HG03095 (cell line): Measurements from ENCODE around the gene MBD5.
A peak's percentile ranks its signal among the peaks of the same experiment; 100 is the strongest.

Experiments
- ATAC-seq: cut with Tn5 transposase; IDR thresholded peaks from one replicate; pipeline ENCODE4 v1.9.1; 2021; ENCODE audit warnings: moderate library complexity; ENCODE audit not compliant: unreplicated experiment

The MBD5 gene

DNA sequence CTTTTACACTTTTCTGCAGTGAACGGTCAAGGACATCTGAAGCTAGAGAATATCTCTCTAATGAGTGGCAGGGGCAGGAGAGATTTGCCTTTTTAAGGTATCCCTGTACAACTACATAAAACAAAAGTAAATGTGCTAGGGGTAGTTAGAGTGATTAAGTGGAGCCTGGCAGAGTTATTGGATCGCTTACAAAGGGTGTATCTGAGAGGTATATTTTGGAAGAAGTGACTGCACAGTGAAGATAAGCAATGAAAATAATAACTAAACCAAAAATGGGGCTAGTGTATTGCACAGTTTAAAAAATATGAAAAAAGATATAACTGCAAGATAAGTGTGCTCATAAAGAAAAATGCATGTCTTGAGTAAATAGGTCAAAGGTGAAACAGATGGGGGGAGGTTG is 430.2 kb downstream of the MBD5 start:
- ATAC-seq, result no peak

DNA sequence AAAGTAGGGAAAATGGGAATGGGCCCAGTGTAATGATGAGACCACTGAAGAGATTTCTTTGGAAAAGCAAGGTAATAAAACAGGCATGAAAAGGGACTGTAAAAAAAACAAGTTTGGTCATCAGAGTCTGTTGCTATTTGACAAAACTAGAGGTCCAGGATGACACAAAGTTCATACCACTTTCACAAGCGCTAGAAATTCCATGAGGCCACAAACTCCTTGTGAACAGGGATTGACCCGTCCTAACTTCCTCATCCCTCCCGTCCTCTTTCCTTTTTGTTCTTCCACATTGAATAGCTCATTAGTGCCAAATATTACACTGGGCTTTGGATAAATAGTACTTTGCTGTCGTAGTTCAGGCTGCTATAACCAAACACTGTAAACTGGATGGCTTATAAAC is 434.9 kb downstream of the MBD5 start:
- no peak for ATAC-seq

DNA sequence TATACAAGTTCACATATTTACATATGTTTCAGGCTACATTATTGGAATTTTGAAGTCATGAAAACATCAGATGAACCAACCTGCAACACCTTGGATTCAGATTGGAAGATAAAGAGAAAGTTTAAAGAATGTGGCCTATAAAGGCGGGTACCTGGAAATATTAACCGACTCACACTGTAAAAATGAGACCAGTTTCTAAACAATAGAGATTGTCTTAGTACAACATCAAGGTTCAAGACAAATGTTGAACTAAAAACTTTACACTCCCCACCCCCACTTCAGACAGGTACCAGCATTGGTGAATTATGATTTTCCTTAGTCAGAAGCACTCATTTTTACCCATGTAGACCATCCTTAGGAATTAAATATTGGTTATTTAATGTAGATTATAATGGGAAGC is 437.3 kb downstream of the MBD5 start:
- no peak for ATAC-seq

DNA sequence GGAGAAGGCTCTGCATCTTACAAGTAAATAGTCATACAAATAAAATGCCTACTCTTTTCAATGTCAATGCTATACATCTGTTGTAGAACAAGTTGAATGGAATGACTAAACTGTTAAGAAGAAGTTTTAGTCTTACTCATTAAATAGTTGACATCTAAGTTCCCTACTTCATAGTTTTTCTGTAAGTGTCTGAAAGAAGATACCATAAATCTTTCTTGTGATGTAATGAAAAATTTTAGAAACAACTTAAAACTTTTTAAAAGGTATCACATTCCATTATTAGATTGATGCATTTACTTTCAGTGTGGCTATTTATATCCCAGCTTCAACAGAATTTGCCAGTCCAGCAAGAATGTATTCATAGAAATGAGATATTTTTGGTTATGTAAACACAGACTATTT is 438.5 kb downstream of the MBD5 start:
- ATAC-seq, result no peak

DNA sequence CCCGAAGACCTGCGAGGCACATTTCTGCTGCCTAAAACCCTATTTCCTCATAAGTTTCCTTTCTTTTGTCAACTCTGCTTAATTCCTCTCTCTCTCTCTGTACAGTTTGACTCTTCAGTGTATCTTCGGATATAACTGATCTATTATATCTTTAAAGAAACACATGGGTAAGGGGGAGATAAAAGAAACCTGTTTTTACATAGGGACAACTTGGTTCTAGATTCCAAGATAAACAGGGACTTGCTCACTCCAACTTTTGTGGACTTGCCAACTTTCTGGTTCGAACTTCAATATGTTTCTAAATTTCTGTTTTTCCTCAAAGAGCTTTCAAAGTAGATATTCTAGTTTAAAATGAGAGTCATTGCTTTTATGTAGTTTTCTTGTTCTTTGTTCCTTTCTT is 441.0 kb downstream of the MBD5 start:
- ATAC-seq, result no peak

DNA sequence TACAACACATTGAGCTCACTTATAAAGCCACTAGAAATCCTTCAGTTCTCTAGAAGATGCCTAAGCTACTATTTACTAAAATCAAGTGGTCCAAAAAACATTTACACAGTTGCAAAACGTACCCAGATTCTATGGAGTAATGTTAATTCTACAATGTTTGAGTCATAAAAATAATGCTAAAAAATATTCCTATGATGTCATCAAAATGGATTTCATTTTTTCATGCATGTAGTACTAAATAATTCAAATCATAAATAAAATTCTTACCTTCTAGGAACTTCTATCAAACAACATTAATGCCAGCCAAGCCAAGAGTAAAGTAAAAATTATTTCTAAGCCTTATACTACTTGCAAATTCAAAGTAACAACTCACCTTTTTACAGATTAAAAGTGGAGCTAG is 454.7 kb downstream of the MBD5 start:
- ATAC-seq, result no peak

DNA sequence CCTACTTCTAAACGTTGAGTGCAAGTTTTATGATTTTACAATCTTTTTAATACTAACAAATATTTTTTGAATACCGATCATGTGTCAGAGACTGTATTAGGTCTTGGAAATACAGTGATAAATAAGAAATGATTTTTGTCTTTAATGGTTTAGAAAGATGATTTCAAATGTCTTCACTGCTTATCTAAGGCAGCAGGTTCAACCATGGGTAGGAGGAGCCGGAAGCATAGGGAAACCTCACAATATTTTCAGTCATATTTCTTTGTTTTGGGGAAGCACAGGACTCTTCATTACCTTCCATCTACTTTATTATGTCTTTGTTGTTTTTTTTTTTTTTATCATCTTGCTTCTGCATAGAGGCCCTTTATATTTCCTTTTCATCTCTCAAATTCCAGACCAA is 458.5 kb downstream of the MBD5 start:
- ATAC-seq, result no peak

DNA sequence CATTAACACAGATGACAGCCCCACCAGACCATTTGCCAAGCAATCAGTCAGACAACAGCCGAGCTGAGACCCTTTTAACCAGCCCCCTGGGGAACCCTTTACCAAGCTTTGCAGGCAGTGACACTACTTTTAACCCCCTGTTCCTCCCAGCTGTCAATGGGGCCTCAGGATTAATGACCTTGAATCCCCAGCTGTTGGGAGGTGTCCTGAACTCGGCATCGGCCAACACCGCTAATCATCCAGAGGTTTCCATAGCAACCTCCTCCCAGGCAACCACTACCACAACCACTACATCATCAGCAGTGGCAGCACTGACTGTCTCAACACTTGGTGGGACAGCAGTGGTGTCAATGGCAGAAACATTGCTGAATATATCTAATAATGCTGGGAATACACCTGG is 462.8 kb downstream of the MBD5 start:
- ATAC-seq, result no peak

DNA sequence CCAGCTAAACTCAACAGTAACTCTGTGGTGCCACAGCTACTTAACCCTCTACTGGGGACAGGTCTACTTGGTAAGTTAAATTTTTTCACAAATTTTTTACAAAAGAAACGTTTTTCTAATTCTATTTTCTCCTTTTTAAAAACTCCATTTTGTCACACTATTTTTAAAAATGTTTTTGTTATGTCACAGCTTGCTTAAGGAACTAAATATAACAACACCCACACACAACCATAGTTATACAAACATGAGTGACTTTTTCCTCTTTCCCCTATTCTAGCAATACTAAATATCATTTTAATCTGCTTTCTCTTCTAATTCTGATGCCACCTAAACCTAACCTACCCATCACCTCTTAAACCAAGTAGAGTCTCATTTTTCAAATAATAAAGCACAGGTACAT is 463.2 kb downstream of the MBD5 start:
- ATAC-seq, result no peak

DNA sequence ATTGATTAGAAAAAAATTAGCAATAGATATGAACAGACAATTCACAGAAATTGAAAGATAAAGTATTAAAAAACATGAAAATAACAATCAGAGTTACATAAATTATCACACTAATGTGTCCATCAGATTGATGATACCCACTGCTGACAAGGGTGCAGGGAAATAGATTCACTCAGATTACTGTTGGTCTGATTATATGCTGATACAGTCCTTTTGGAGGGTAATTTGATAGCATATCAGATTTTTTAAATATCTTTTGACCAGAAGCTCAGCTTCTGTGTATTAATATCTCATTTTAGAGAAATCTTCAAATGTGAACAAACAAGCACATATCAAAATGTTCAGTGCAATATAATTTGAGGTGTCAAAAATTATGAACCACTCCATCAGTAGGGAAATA is 465.8 kb downstream of the MBD5 start:
- ATAC-seq, result no peak

DNA sequence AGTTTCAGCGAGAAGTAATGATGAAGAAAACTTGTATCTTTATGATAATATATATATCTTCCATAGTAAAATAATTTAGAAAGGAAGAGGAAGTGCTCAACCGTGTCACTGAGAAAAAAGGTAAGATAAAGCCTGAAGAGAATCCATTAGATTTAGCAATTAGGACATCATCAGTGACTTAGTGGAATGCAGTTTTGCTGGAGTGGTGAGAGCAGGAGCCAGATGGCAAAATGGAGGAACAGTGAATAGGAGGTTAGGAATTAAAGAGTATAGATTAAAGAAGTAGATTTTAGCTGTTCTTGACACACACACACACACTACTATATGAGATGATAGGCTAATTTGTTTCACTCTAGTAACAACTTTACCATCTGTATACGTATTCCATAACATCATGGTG is 466.5 kb downstream of the MBD5 start:
- no peak for ATAC-seq

DNA sequence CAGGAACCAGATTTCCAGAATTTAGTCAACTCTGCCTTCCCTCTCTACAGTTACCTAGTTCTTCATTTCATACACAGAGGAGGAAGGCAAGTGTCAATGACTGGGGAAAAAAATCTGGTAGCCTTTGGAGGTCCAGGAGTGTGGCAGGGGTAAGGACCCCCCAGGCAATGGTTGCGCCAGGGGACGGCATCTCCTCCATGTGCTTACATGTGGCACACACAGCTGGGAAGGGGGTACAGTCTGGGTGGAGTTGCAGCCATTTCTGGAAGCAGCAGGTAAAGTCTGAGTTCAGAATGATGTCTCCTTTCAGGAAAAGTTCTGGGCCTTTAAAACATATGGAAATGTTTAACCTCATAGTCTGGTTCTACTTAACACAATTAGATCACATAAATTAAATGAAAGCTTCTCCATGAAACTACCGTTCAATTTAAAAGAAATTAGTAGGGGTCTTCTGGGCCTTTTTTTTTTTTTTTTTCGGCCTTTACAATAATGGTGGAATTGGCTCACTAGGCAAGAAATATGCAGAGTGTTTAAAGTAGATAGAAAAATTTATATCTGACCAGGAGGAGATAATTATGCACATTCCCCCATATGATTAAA is 470.0 kb downstream of the MBD5 start:
- no peak for ATAC-seq

DNA sequence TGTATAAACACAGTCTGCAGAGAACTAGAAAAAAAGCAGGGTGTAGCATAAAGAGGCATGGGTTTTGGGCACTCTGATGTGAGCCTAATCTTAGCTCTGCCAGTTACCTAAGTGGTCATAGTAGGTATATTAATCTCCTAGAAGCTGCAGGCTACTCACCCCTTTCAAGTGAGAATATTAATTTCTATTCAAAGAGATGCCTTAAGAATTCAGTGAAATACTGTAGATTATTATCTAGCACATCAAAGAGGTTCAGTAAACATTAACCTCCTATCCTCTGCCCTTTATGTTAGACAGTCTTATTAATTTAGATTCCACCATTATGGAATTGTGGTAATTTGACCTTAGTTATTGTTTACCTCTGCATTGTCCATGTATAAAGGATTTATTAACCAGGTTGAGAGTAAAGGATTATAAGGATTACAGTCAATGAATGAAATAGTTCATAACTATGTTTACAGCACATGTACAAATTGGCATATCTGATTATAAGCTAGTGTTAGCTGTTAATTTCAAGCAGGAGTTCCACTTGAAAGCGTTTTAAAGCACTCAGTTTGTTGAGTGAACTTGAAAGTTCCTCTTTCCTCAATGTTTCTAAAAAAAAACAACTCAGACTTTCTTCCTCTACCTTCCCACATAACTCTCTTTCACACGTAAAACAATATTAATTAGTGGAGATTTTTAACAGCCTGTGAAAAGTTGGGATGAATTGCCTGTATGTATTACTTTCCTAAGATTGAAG is 473.1 kb downstream of the MBD5 start:
- peak; percentile 66 for ATAC-seq

DNA sequence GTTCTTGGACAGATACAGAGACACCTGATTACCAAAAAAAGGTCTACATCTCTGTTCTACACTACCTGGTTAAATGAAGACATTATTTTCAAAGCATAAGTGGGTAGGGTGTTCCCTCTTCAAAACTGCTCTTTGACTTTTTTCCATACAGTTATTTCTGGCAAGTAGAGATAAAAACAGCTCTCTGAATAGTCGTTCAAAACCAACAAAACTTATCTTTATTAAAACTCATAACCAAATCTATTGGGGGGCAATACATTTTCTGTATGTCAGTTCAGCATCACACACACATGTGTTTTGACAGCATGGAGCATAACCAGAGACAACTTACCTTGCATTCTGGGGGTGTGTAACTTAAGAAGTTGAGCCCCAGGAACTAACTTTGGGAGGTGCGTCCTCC is 474.7 kb downstream of the MBD5 start:
- no peak for ATAC-seq

DNA sequence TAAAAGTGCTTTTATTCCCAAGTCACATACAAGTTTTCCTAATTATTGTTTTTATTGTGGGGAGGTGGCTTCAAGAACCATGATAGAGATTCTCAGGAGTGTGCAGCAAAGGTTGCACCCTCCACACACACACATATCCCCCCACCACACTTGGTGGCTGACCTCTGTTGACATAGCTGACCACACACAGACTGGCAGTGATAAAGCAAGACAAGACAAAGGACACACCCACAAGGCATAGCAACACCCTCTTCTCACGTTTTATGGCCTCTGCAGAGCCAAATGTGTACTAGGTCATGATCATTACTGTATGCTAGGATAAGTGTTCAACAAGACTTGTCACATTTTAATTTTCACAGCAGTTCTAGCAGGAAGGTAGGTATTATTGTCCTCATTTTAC is 480.7 kb downstream of the MBD5 start:
- ATAC-seq, result no peak

DNA sequence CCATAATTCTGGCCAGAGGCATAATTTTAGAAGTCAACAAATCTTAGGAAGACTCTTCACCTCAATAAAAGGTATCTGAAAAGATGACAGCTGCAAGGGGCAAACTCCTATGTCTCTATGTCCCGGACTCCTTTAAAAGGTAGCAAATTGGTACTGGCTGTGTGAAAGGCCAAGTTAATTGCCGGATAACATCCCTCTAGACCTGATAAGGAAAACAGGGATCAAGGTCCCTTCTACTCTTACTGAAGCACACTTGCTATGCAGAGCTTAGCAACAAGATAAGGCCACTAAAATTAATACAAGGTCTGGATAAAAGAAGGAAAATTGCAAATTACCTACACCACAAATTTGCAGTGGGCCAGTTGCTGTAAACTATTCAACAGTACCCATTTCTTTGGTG is 482.6 kb downstream of the MBD5 start:
- ATAC-seq, result no peak

DNA sequence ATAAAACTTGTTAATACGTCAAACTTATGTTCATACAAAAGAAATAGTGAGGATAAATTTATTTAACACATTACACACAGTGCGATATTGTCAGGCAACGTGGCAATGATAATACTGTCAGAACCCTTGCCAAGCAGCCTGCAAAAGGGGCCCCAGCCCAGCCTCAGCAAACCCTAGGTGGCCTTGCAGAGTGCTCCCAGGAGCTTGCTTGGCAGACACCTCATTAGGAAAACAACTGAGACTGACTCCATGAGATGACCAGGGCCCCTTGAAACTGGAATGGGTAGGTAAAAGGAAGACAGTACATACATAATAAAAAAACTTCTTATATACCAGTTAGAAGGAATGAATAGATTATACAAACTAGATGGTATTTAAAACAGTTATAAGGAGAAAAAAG is 487.1 kb downstream of the MBD5 start:
- ATAC-seq, result no peak

DNA sequence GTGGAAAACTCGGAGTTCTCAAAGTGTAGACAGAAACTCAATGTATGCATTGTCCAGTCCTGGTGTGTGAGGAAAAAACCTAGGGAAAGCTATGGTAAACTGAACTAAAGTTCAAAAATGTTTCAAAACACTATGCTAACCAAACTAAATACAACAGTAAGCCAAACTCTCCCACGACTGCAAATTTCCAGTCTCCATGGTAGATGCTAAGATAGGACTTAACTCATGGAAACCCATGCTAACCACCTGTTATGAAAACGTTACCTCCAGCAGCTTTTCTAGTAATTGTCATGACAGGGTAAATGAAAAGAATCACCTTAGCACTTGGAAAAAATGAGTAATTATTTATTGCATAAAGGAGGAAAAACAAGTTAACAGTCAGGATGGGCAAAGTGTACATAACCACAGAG is 488.0 kb downstream of the MBD5 start:
- no peak for ATAC-seq

DNA sequence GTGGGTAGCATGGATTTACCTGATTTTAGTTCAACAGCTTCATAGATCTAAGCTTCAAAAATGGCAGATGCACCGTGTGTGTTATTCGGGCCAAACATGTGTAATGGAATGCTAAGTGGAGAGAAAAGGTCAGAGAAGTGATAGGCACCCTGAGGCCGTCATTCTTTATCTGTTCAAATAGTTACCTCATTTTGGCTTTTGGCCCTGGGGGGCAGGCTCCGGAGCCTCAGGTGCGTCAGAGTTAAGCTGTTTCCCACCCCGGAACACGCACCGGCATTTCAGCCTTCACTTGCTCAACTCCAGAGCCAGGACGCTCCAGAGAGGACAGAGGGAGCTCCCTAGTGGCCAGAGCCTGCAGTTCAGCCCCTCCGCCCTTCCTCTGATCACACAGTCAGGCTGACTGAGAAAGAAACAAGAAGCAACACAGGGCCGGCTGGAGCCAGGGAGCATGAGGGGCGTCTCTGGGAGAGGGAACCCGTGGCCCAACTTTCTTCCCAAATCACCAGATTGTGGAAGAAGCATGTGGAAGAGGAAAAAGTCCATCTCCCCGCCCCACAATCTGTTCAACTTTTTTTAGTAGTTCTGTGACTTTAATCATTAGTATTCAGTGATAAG is 488.5 kb downstream of the MBD5 start:
- peak; percentile 100 for ATAC-seq

DNA sequence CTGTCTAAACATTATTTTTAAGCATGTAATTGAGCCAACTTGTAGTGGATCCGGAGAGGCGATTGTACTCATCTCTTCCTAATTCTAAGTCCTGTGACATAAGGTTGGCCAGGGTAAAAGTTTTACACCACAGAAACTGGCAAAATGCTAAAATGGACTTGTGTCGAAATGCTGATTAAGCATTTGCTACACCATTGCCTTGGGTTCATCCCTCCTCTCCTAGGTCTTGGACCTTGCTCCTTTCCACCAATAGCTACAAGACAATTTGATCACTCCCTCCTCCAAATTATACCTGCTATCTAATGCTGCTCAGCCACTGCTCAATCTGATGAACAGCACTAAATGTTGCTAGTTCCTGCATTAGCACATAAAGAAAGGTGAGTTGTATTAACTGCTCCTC is 491.0 kb downstream of the MBD5 start:
- no peak for ATAC-seq

DNA sequence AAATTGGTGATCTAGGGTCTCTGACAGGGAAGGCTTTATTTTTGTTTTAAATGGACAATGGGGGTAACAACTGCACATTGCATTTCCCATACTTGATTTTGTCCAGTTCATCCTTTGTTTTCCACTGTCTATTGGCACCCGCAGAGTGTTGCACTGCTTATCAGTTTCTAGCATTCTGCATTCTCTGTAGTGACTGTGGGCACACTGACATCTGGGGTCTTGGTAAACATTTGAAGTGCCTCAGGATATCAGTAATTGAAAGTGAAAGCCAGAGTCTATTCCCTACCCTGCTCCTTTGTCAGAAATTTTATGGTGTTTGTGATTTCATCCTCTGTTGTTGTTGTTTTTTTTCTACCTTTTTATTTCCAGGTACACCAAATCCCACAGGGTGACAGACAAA is 491.6 kb downstream of the MBD5 start:
- ATAC-seq, result no peak

DNA sequence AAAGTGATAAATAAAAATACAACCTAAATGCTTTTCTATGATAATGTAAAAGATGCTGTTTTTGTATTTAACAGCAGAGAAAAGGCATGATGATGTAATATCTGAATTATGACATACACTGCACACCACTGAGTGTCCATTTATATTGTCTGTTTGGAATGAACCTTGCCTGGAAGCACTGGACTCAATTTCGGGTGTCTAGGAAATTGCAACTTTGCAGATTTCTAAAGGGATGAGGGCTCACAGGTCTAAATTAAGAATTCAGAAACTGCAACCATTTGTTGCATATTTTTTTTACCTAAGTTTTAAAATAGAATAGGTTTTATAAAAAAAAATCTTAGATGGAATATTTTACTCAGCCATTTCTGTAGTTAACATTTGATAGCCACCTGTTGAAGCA is 492.5 kb downstream of the MBD5 start:
- no peak for ATAC-seq

DNA sequence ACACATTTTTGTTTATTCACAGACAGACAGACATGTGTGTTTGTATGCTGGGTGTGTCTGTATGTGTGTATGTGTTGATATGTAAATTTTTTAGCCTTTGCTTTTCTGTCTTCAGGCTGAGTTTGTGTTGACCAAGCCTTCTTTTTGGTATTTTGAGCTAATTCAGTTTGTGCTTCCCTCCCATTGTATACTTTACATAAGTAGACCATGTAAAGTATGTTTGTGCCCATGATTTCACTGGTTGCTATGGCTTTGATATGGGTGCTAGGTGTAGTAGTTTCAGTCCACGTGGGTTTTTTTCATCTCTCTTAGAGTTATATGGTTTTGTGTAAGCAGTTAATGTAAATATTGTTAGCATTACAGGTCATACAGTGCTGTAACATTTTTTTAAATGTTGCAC is 494.2 kb downstream of the MBD5 start:
- no peak for ATAC-seq
